Motor neuron (in vitro differentiated cells): ENCODE results near the gene LHPP. TPM values are rescaled to one million over a fixed set of nuclear protein-coding genes. Genes with fewer than 3 reads are reported as not detected.

ENCODE experiments used
- ATAC-seq, 8 experiments: fragments of 200-7000 bp; cut with Tn5 transposase; replicated peaks in 6 of 8; 2 replicates each; pipeline ENCODE4 v1.8.0; 2021; ENCODE audit warnings: mild to moderate bottlenecking in 8 of 8, moderate library complexity in 8 of 8
- H3K27ac ChIP-seq, 2 donors: fragments of 250-450 bp; sonication (Bioruptor Pico); 2 replicates each; pipeline ENCODE4 v1.9.0; 2021; ENCODE audit warnings: antibody characterized with exemption in 2 of 2, mild to moderate bottlenecking in 2 of 2, moderate library complexity in 1 of 2
- H3K4me1 ChIP-seq, 2 donors: fragments of 250-450 bp; sonication (Bioruptor Pico); replicated peaks in 1 of 2; 2 replicates each; pipeline ENCODE4 v1.6.1; 2021; ENCODE audit warnings: antibody characterized with exemption in 2 of 2, mild to moderate bottlenecking in 2 of 2, moderate library complexity in 1 of 2
- H3K4me3 ChIP-seq, 5 donors: fragments of 250-450 bp; sonication (Bioruptor Pico); 2 replicates each; pipeline ENCODE4 v1.9.0; 2021; ENCODE audit warnings: antibody characterized with exemption in 5 of 5, mild to moderate bottlenecking in 5 of 5, moderate library complexity in 4 of 5
- WGBS, 10 experiments: fragments of 450-650 bp; shearing (Covaris generic); methylation state at CpG; one replicate each; pipeline ENCODE4 v1.0.0; 2022; 5-methylcytosine and 5-hydroxymethylcytosine counted together
- in situ Hi-C, 9 experiments: fragments of 400-800 bp; cut with MboI; loops; one replicate each; pipeline ENCODE4 v1.15.0; 2021; ENCODE audit warnings: low sequenced_read_pairs in 9 of 9, low pct_unique_long_range_greater_than_20kb in 2 of 9; ENCODE audit not compliant: unreplicated experiment in 9 of 9
- total RNA-seq, 8 experiments: library from RNA; unstranded; fragments of 300-600 nt; gene quantifications; 2 replicates each; pipeline versions ENCODE4 v1.2.3 to v1.2.4, GENCODE V29; 2022

Gene LHPP
- total RNA-seq, 8 experiments from 2014 or later = 3.4 to 14.5 (median 8.6) TPM

DNA sequence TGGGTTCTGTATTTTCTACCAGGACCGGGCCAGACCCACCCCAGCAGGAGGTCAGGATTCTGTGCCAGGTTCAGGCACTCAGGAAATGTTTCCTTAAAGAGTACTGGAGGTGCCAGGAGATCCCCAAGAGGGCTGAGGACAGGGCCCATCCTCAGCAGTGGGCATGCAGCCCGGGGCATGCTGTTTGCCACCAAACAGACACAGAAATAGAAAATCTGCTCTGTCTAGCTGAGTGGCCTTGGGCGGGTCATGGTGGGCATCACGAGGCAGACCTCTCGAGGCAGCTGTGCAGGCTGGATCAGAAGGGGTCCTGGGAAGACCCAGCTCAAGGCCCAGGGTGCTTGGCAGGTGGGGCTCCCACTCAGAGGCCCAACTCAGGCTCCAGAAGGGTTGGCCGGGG, 177.6 kb downstream of the LHPP start:
- in situ Hi-C loops = no loop called here
- 50 to 100% (median 93%) methylated on average over 1 to 5 of the region's 6 CpGs; no CpG with 5 or more reads in 6 of the 10 experiments for WGBS, 10 experiments

DNA sequence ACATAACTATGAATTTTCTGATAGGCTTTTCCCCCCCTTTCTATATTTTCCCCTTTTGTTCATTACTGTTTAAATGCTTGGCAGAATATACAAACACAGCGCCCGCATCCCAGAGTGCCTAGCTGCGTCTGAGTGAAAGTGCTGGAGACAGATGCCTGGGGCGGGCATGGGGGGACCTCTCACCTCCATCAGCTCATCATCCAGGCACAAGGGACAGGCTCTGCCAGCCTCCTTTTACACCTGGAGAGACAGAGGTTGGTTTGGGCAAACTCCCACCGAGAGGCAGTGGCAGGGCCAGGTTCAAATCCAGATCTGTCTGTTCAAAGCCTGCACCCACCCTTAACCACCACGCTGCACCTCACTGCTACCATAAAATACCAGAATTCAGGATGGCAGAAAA, 178.0 kb downstream of the LHPP start:
- ATAC-seq = no peak
- in situ Hi-C loops = no loop called here
- Histone ChIP-seq H3K4me1 (peaks cover 45 to 51% of the 10 kb centered on the region in 2 donors), H3K4me3 (no peak overlapping the region), H3K27ac (no peak overlapping the region)
- 77 to 100% (median 100%) methylated on average over 1 to 5 of the region's 6 CpGs; no CpG with 5 or more reads in 3 of the 10 experiments for WGBS, 10 experiments

More for the DNA sequence above, 177.6 kb downstream of the LHPP start:
- H3K4me3 ChIP-seq = no peak overlapping the region
- no peak for ATAC-seq
- H3K4me1 ChIP-seq = peaks cover 41 to 47% of the 10 kb centered on the region in 2 donors
- no peak overlapping the region for H3K27ac ChIP-seq

DNA sequence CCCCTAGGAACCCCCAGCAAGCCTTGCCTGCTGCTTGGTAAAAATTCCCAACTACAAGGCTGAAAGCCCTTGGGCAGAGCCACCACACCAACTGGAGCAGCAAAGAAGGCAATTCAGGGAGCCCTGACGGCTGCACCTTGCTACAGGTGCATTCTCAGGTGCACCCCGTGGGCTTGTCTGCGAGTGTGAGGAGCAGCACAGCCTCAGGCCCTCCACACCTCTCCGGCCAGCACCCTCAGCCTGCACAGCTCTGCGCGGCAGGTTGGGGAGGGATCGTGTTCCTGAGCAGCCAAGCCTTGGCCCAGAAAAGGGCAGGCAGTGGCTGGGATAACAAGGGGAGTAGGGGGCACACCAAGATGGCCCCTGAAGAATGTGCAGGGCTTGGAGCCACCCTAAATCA, 178.4 kb downstream of the LHPP start:
- Histone ChIP-seq H3K4me3 (no peak overlapping the region), H3K27ac (peak overlapping the region in 1 of 2 donors; percentile 43), H3K4me1 (peaks cover 49 to 55% of the 10 kb centered on the region in 2 donors)
- in situ Hi-C loops = no loop called here
- ATAC-seq = no peak
- 60 to 100% (median 93%) methylated on average over 1 to 6 of the region's 7 CpGs; no CpG with 5 or more reads in 3 of the 10 experiments for WGBS, 10 experiments

DNA sequence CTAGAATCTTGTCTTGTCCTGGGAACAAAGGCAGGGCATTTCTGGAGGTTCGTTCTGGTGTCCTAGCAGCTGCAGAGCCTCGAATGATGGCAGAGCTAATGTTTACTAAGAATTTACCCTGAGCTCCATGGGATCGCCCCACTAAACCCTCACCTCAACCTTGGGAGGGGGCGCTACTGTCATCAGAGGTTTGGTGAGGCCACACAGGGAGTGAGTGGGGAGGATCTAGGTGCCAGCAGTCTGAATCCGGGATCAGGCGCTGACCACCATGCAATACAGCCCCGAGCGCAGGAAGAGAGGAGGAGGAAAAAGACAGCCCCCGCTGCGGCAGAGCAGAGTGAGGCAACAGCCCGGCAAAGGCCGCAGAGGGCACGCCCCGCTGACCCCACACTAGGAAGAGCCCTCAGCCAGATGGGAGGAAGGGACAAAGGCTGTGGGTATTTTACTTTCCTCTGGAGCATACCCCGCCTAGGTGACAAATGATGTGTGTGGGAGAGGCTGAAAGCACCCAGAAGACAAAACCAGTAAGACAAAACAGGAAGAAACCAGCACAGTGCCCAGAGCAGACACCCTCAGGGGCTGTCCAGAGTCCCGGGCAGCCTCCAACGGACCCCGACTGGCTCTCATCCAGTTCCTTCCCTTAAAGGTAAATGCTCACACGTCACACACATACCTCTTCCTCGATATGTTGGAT, 179.1 kb downstream of the LHPP start:
- 23 to 76% (median 43%) methylated on average over 3 to 16 of the region's 20 CpGs; no CpG with 5 or more reads in 1 of the 10 experiments for whole genome bisulfite sequencing, 10 experiments
- Histone ChIP-seq H3K4me1 (peaks cover 55 to 62% of the 10 kb centered on the region in 2 donors), H3K27ac (peak overlapping the region; percentile 11 to 43), H3K4me3 (no peak overlapping the region)
- ATAC-seq = peak in 7 of 8 experiments; percentile 8 to 64 (median 39)
- in situ Hi-C loops = no loop called here

DNA sequence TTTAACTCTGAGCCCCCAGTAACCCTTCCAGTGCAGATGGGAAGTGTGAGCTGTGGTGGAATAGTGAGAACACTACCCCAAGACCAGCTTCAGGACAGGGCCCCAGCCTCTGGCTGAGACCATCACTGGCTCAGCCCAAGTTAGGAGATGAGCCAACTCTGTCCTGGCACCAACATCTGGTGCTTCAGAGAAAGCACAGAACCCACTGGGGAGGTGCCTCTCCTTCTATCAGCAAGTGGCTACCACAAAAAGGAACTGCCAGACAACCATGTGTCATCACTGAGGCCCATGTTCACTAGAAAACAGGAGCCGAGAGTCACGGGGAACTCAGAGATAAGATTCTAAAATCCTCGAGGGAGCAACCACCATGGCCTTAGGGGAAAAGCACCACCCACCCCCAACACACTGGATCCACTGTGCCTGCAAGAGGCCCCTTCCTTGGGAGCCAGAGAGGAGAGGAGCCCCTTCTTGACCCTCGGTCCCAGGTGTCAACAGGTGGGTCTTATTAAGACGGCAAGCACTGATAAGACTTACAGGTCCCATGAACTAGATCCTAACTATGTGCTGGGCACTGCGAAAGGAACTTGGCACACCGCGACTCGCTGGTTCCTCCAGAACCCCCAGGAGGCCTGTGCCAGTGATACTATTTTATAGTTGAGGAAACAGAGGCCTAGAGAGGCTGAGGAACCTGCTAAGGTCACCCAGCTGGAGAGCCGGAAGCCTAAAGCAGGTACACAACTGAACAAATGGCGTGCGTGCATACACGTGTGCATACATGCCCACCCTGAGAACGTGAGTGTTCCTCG, 179.9 kb downstream of the LHPP start:
- in situ Hi-C loops = no loop called here
- peak overlapping the region in 1 of 2 donors; percentile 76 for H3K27ac ChIP-seq
- ATAC-seq = peak in 2 of 8 experiments; percentile 64 to 71

DNA sequence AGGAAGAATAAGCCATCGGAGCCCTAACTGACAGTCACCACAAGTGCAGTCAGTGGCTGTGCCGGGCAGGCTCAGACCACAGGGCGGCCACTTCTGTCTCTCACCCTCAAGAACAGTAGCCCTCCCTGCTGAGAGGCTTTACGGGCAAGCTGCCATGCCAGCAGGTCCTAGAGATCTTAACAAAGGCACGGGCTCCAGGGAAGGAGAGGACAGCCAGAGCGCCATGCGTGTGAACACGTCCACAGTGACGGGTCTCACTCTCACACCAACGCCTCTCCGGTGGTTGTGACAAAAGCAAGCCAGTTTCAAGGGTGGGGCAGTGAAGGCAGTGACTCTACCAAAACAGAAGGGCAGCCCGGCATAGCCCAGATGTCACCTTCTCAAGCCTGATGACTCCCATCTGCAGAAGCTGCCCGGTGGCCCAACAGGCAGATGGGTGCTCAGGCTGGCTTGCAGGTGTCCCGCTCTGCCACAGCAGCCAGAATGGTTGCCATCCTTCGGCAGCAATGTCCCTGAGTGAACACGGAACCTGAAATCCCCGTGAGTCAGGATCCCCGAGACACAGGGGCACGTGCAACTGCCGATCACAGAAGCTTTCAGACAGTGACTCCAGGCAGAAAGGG, 180.6 kb downstream of the LHPP start:
- ATAC-seq = no peak
- 73 to 100% (median 100%) methylated on average over 1 to 10 of the region's 20 CpGs; no CpG with 5 or more reads in 1 of the 10 experiments for WGBS, 10 experiments
- Histone ChIP-seq H3K4me3 (no peak overlapping the region), H3K27ac (peak overlapping the region; percentile 76 to 82), H3K4me1 (peaks cover 61 to 72% of the 10 kb centered on the region in 2 donors)
- in situ Hi-C loops = no loop called here

More for the DNA sequence above, 179.9 kb downstream of the LHPP start:
- Histone ChIP-seq H3K4me1 (peaks cover 61 to 70% of the 10 kb centered on the region in 2 donors), H3K4me3 (no peak overlapping the region)
- WGBS, 10 experiments = 50 to 96% (median 67%) methylated on average over 2 to 10 of the region's 15 CpGs; no CpG with 5 or more reads in 3 of the 10 experiments

DNA sequence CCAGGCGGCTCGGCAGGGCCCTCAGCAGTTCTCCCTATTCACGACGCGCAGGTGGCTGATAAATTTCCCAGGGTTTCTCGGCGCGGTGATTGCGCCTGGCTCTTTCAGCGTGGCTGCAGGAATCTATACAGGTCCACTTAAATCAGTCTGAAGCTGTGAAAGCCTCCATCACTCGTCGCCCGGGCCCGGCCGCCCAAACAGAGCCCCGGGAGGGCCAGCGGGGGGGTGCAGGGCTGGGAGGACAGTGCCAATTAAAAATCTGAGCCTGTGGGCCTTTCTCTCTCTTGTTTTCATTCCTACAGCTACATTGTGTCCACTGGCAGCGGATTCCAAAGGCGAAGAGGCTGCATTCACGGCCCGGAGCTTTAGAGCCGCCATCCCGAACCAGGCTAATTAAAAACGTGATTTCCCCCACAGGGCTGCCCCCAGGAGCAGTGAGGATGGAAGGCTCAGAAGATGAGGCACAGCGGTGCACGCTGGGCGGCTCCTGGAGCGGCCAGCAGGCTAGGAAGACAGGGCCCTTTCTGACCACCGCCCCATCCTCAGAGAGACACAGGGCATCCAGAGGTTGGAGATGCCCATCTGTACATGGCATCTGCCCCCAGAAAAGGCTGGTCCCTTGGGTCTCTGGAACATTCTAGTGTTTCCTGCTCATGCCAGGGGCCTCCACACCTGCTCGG, 181.8 kb downstream of the LHPP start:
- WGBS, 10 experiments = 0 to 90% (median 22%) methylated on average over 1 to 26 of the region's 30 CpGs; no CpG with 5 or more reads in 3 of the 10 experiments
- in situ Hi-C loops = no loop called here
- Histone ChIP-seq H3K4me1 (peaks cover 63 to 79% of the 10 kb centered on the region in 2 donors), H3K27ac (peak overlapping the region; percentile 76 to 82), H3K4me3 (no peak overlapping the region)
- ATAC-seq = peak in 5 of 8 experiments; percentile 64 to 88 (median 83)

DNA sequence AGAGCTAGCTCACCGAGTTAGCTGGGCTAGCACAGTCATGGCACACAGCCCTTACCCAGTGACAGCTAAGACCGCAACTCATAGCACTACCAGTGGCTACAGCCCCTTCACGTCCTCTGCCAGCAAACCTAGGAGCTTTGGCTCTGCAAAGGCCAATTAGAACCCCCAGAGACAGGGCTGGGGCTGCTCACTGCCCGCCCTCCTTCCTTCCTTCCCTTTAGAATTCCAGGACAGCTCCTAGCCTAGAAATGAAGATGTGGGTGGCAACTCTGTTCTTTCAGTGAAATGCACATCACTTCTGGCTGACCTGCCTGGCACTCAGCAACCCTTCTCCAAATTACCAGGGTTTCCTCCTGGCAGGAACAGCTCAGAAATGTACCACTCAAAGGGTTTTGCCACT, 182.6 kb downstream of the LHPP start:
- H3K4me1 ChIP-seq = peaks cover 66 to 86% of the 10 kb centered on the region in 2 donors
- ATAC-seq = no peak
- WGBS, 10 experiments = 74 to 100% (median 93%) methylated on average over 1 to 3 of the region's 4 CpGs; no CpG with 5 or more reads in 6 of the 10 experiments
- no peak overlapping the region for H3K4me3 ChIP-seq
- H3K27ac ChIP-seq = peak overlapping the region; percentile 76 to 82
- in situ Hi-C loops = no loop called here

DNA sequence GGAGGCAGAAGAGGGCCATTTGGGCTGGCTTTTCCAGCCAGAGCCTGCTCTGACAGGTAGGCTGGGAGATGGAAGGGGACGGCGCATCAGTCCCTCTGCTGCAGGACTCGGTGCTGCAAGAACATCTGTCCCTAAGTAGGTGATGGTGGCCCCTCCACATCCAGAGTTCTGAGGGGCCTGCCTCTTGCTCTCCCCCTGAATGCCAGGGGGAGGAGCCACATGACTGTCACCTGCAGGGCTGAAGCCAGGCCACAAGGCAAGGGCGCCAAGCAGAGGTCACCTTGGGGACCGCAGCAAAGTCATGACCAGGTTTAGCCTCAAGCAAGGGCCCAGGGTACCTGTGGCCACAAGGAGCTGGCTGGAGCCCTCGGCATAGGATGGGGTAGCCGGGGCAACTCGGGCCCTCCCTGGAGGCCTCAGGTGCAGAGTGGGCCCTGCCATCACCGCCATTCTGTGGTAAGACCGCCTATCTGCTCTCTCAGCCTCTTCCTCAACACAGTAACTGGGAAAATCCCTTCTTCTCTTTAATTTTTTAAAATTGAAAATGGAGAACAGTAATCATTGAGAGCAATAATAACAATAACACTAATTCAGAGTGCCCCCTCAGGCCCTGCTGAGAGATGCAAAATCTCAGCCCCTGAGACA, 183.3 kb downstream of the LHPP start:
- H3K4me1 ChIP-seq = peaks cover 71 to 89% of the 10 kb centered on the region in 2 donors
- no peak overlapping the region for H3K4me3 ChIP-seq
- WGBS, 10 experiments = 80 to 100% (median 100%) methylated on average over 1 to 5 of the region's 10 CpGs; no CpG with 5 or more reads in 6 of the 10 experiments
- peak overlapping the region in 1 of 2 donors; percentile 76 for H3K27ac ChIP-seq
- no peak for ATAC-seq
- in situ Hi-C loops = no loop called here

DNA sequence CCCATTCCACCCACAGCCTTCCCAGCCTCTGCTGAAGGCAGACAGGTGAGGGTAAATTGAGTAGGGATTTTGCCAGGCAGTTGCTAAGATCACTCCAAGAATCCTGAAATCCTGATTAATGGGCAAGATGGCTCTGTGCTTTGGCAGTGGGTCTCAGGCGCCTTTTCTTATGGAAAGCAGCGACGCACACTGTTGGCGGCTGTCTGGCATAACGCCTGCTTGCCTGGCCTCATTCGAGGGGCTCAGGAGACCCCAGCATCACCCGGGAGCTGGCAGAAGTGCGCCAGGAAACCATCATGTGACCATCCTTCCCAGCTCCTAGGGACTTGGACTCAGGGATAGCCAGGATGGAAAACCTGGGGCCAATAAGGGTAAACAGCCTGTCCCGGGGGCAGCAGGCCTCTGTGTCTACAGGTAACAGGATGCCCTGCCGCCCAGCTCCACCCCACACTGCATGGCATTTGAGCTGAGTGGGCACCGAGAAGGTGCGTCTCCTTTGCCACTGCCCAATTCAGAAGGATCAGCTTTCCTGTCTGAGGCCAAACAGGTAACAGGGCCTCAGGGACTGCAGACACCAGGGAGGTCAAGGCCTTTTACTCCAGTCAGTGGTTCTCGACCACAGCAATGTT, 184.0 kb downstream of the LHPP start:
- H3K4me3 ChIP-seq = no peak overlapping the region
- 80 to 100% (median 100%) methylated on average over 1 to 4 of the region's 13 CpGs; no CpG with 5 or more reads in 5 of the 10 experiments for WGBS, 10 experiments
- H3K4me1 ChIP-seq = peaks cover 71 to 89% of the 10 kb centered on the region in 2 donors
- H3K27ac ChIP-seq = peak overlapping the region in 1 of 2 donors; percentile 29
- in situ Hi-C loops = no loop called here
- peak in 1 of 8 experiments; percentile 2 for ATAC-seq

DNA sequence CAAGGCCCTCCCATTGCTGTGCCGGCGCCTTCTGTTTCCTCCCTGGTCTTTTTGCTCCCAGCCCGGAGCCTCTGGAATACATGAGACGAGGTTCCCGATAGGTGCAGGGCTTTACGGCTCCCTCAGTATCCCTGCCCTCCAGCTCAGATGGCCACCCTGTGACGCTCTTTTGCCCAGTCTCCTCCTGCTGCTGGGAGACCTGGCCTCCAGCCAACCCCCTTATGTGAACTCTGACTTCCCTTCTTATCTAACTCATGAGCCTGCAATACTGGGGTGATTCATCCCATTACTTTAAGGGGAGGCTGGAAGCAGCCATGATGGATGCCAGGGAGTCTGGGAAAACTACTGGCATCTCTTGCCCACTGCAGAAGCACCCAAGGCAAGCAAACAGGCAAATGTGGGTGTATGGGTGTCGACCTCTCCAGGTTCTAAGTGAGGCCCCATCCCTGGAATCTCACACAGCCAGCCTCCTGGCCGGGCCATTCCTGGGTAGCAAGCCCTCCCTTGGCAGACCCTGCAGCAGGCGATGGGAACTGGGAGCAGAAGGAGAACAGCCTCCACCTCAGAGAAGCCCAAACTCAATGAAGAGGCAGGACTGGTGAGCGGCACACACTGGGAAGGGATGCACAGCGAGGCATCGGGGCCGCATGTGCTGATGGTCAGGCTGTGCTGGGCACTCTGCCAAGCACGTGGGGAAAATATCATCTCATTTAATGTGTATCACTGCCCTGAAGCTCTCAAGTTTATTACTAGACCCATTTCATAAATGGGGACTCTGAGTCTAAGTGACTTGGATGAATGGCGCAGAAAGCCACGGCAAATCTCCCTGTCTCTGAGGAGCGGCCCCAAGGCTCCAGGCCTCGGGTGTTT, 185.1 kb downstream of the LHPP start:
- Histone ChIP-seq H3K4me3 (no peak overlapping the region), H3K4me1 (peaks cover 67 to 88% of the 10 kb centered on the region in 2 donors), H3K27ac (no peak overlapping the region)
- peak in 1 of 8 experiments; percentile 6 for ATAC-seq
- in situ Hi-C loops = no loop called here
- WGBS, 10 experiments = 6 to 100% (median 80%) methylated on average over 1 to 14 of the region's 19 CpGs; no CpG with 5 or more reads in 3 of the 10 experiments
